ENCODE results near the gene CHAT.

CHAT gene

GRCh38 chr10:49612513-49613164 lies 1.2 kb upstream of the CHAT start:
- no peak for DNase-seq (ENCODE audit: low read depth in 2 of 2)

GRCh38 chr10:49613165-49613881 lies 514 bp upstream of the CHAT start:
- DNase-seq (ENCODE audit: low read depth in 2 of 2) = no peak

GRCh38 chr10:49614242-49615198 lies 683 bp downstream of the CHAT start:
- no peak for DNase-seq (ENCODE audit: low read depth in 2 of 2)

GRCh38 chr10:49615213-49615612 lies 1.4 kb downstream of the CHAT start:
- no peak for DNase-seq (ENCODE audit: low read depth in 2 of 2)

- no peak for DNase-seq (ENCODE audit: low read depth in 2 of 2)
These were observed 1.9 kb downstream of the CHAT start for GRCh38 chr10:49615721-49616120.

GRCh38 chr10:49616421-49617101 lies 2.7 kb downstream of the CHAT start:
- no peak for DNase-seq (ENCODE audit: low read depth in 2 of 2)

GRCh38 chr10:49617121-49618020 lies 3.5 kb downstream of the CHAT start:
- no peak for DNase-seq (ENCODE audit: low read depth in 2 of 2)

- DNase-seq (ENCODE audit: low read depth in 2 of 2) = no peak
These were observed 5.0 kb downstream of the CHAT start for GRCh38 chr10:49618821-49619220.

GRCh38 chr10:49619613-49620012 lies 5.8 kb downstream of the CHAT start:
- no peak for DNase-seq (ENCODE audit: low read depth in 2 of 2)

GRCh38 chr10:49620286-49620810 lies 6.5 kb downstream of the CHAT start:
- no peak for DNase-seq (ENCODE audit: low read depth in 2 of 2)

- DNase-seq (ENCODE audit: low read depth in 2 of 2) = no peak
These were observed 7.1 kb downstream of the CHAT start for GRCh38 chr10:49620841-49621378.

GRCh38 chr10:49621561-49621960 lies 7.7 kb downstream of the CHAT start:
- no peak for DNase-seq (ENCODE audit: low read depth in 2 of 2)

GRCh38 chr10:49622426-49623425 lies 8.9 kb downstream of the CHAT start:
- no peak for DNase-seq (ENCODE audit: low read depth in 2 of 2)

- no peak for DNase-seq (ENCODE audit: low read depth in 2 of 2)
These were observed 10.8 kb downstream of the CHAT start for GRCh38 chr10:49624629-49625028.

GRCh38 chr10:49625411-49625810 lies 11.6 kb downstream of the CHAT start:
- DNase-seq (ENCODE audit: low read depth in 2 of 2) = no peak

- no peak for DNase-seq (ENCODE audit: low read depth in 2 of 2)
These were observed 13.2 kb downstream of the CHAT start for GRCh38 chr10:49627038-49627437.

GRCh38 chr10:49627644-49628247 lies 13.9 kb downstream of the CHAT start:
- DNase-seq (ENCODE audit: low read depth in 2 of 2) = no peak

- DNase-seq (ENCODE audit: low read depth in 2 of 2) = no peak
These were observed 14.8 kb downstream of the CHAT start for GRCh38 chr10:49628599-49628998.
